AG09319 (cell line): ENCODE results near the gene CDH20.

Experiments
- DNase-seq: peaks from one replicate; pipeline ENCODE4 v3.0.0-alpha.2; 2010; ENCODE audit warnings: low read depth; ENCODE audit errors: extremely low read depth
- CTCF ChIP-seq: IDR thresholded peaks from 2 replicates; pipeline ENCODE4 v1.5.1; 2011; ENCODE audit warnings: low read depth, mild to moderate bottlenecking, inconsistent platforms, low read length, moderate library complexity

The CDH20 gene

DNA sequence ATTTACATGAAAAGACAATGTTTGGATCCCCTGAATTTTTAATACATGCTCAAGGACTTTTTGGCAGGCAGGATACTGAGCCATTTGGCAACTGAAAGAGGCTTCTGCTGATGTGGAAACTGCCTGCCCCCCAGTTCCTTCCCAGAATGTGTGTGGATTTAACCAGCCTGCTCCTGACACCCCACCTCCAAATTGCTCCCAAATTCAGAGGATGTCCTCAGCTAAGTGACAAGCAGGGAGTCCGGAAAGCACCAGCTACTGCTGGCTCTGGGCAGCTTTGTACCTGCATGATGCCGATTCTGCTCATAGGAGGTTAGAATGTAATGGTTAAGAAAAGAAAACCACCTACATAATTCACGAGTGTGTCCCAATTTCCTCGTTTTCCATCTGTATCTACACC lies 197.5 kb downstream of the CDH20 start:
- no peak for TF ChIP-seq CTCF
- no peak for DNase-seq

DNA sequence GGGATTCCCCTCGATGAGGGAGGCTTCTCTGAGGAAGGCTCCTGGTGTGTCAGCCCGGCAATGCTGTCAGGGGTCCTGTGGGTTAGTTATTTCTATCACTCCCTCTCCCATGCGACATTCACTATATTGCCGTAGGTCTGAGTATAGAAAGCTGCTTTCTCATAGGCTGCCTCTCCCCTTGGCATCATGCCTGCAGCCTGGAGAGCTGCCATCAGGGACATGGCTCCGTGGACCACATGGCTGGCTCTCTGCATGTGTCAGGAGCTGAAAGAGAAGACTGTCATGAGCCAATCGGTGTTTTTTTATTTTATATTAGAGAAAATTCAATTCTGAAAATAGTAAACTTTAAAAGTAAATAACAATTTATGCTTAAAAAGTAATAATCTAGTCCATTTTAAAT lies 198.0 kb downstream of the CDH20 start:
- DNase-seq = no peak

GRCh38 chr18:61531891-61532290 lies 198.7 kb downstream of the CDH20 start:
- no peak for TF ChIP-seq CTCF
- no peak for DNase-seq

More for the DNA sequence above, 198.0 kb downstream of the CDH20 start:
- no peak for TF ChIP-seq CTCF

DNA sequence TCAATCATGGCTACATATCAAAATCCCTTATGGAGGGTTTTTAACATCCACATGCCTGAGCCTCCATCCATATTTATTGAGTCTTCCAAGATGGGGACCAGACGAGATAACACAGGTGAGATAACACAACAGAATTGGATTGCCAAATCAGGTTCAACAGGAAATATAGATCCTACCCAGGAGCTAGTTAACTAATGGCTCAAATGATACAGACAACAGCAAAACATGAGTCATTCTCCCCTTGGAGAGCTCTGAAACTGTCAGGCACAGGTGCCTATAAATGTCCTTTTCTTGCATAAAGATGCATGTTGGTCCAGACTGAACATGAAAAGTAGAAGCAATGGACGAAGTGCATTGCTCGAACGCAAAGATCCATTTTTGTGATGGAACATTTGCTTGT lies 202.2 kb downstream of the CDH20 start:
- DNase-seq = no peak

DNA sequence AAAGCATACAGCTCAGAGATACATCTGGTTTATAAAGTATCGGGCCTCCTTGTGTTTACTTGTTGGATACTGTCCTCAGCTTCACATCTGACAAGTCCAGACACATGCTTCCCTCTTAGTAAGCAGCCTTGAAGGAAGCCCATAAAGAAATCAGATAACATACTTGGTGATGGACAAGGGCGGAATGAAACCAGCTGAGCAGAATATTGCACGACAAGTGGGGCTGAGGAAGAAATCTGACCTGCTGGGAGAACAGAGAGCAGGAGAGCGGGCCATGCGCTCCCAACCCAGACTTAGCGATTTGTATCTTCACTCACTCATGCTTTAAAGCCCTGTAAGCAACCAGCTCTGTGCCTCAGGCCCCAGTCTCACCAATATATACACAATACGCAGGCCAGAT lies 208.4 kb downstream of the CDH20 start:
- DNase-seq = no peak

More for the DNA sequence above, 202.2 kb downstream of the CDH20 start:
- TF ChIP-seq CTCF = no peak

GRCh38 chr18:61542596-61542995 lies 209.4 kb downstream of the CDH20 start:
- no peak for TF ChIP-seq CTCF

More for the DNA sequence above, 208.4 kb downstream of the CDH20 start:
- no peak for TF ChIP-seq CTCF

DNA sequence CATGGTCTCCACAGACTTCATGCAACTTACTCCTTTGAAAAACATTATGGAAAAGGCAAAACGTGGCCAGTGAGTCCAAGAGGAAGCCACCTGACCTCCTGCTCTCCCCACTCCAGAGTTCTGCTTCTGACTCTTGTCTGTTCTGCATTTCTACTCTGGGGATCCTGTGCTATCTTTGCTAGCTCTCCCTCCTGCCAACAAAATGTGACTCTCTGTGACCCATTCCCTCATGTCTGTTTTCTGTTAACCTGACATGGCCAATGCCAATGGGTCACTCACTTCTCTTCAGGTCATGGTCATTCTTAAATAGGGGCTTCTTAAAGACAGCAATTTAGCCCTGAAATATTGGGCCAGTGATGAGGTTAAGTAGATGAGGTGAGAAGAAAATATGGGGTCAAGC lies 210.3 kb downstream of the CDH20 start:
- TF ChIP-seq CTCF = no peak
- DNase-seq = no peak

More at GRCh38 chr18:61542596-61542995, 209.4 kb downstream of the CDH20 start:
- no peak for DNase-seq
